Stimulated activated CD8-positive, alpha-beta memory T cell treated with anti-CD3 and anti-CD28 coated beads, Interleukin-7, amount 100 ng/mL, for 48 hours (primary cell): Measurements from ENCODE around the gene TP53BP2.
"Not testable (repeated sequence)": the region's sequence is repeated elsewhere in the genome, so short reads cannot be mapped to it uniquely, and the experiment has no call there.

Source experiments
- DNase-seq, 2 donors: peaks; one replicate each; pipeline ENCODE4 v3.0.0-alpha.2; 2020; ENCODE audit warnings: low read depth in 1 of 2; ENCODE audit errors: extremely low read depth in 1 of 2

The TP53BP2 gene

GRCh38 chr1:223832637-223832943 lies 13.2 kb downstream of the TP53BP2 start:
- DNase-seq = no peak

DNA sequence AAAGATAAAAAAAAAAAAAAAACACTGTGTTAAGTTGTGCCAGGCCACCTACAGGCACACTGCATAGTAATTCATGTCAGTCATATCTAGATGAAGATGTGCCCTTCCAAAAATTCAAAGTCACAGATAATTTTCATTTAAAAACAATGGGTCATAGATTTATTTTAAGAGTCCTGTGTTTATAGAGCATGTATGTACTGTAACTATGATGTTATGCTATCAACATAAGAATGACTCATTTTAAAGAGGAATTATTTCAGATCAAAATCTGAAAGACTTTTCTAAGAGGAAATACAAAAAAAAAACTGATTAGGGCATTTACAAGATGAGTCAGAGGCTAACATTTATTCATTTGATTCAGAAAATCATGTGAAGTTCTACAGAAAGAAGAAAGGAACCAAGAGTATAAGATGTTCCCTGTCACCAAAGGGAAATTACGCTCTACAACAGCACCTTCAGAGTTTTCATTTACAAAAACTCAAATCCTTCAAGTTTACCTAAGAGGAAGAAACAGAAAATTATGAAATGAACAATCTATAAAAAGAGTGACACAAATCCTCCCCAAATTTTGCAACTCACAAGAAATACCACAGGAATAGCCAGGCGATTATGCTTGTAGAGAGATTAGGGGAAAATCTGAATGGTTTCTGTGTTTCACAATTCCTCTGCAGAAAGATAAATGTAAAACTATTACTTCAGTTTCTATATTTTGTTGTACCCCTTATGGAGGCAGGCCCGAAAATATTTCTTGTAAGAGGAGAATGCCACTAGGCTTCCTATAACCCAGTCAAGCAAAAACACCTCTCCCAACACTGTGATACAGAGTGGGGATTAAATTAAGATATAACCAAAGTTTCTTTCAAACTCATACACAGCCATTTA lies 13.8 kb downstream of the TP53BP2 start:
- no peak for DNase-seq

DNA sequence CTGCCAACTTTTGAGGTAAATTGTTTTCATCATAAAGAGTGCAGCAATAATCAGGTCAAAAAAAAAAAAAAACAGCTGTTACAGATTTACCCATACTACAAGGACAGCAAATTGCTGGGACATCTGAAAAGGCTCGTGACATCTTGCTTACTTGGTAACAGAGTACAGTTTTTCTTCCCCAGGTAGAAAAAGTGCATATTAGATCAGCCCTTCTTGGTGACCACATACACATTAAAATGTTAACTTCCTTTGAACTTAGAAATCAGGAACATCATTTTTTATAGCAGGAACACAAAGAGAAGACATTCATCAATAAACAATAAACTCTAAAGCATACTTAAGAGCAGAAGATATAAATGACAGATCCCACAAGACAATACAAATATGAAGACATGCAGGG lies 16.1 kb downstream of the TP53BP2 start:
- no peak for DNase-seq

GRCh38 chr1:223828162-223828848 lies 17.4 kb downstream of the TP53BP2 start:
- no peak for DNase-seq

- no peak for DNase-seq
Measured at GRCh38 chr1:223827193-223827663, 18.5 kb downstream of the TP53BP2 start.

- no peak for DNase-seq
Measured at GRCh38 chr1:223825767-223826748, 19.7 kb downstream of the TP53BP2 start.

DNA sequence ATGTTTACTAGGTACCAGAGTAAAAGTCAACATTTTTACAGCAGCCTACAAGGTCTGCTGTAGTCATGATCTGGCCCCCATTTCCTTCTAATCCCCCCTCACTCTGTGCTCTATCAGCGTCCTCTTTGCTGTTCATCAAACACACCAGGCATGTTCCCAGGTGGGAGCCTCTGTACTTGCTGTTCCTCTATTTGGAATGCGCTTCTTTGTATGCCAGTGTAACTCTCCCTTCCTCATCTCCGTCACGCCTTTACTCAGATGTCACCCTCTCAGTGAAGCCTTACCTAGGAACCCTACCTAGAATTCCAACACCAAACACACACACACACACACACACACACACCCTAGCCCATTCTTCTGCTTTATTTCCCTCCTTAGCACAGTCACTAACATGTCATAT lies 21.0 kb downstream of the TP53BP2 start:
- DNase-seq = no peak

DNA sequence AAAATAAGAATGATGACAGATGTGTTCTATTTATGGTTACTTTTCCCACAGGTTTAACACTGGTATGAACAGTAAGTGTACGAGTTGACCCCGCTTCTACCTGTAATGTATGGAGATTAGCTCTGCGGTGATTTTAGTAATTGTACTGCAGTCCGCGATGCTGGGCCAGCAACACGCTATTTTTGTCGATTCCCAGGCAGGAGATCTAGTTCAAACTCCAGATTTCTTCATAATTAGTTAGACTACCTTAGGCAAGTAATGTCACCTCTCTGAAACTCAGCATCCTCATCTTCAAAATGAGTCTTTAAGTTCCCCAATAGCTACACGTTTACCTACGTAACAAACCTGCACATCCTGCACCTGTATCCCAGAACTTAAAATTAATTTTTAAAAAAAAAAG lies 21.5 kb downstream of the TP53BP2 start:
- DNase-seq = no peak

- no peak for DNase-seq
Measured at GRCh38 chr1:223820971-223821370, 24.8 kb downstream of the TP53BP2 start.

DNA sequence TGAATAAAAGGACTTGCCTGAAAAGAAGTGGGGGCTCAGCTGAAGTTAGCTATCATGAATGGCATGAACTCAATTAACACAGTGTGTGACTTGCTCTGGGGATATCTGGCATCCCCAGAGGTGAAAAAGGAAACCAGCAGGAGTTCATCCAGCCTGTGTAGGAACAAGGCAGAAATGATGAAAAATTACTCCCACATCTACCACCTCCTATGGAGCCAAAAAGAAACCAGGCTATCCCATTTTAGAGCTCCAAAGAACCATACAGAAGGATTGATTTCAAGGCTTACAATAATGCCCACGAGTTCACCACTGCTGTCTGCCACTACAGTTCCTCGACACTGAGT lies 25.3 kb downstream of the TP53BP2 start:
- DNase-seq = no peak

DNA sequence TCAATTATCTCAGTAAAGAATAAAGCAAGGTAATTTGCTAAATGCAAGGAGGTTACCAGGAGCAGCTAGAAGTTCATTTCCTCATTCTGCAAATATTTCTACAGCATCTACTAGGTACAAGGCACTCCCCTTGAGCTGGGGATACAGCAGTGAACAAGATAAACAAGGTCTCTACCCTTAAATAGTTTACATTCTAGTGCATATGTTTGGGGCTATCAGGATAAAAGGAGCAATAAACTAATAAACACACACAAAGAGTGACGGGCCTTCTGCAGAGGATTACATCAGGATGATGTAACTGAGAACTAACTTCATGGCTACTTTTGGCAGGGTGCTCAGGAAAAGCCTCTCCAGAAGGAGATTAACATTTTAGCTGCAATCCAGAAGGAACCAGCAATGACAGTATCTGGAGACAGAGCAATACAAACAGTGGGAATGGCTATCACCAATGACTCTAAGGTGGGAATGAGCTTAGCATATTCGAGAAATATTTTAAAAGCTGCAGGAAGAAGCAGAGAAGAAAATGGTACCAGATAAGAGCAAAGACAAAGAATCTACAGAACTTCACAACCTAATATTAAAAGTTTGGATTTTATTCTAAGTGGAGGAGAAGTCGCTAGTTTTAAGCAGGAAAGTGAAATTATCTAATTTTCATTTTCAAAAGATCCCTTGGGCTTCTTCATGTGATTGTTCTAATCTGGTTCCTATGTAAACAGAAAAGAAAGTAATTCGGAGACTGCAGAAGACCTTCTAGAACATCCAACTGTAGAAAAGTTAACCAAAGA lies 25.8 kb downstream of the TP53BP2 start:
- no peak for DNase-seq

DNA sequence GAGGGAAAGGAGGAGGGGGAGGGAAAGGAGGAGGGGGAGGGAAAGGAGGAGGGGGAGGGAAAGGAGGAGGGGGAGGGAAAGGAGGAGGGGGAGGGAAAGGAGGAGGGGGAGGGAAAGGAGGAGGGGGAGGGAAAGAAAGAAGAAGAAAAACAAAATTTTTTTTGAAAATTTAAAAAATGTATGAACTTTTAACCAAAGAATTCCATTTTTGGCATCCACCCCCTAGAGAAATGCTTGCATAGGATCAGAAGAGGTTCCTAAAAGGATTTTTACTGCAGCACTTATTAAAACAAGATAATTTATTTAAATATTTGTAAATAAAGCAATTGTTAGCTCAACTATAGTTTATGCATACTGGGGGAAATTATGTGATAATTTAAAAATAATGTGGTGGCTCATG lies 28.5 kb downstream of the TP53BP2 start:
- not testable (repeated sequence) for DNase-seq

GRCh38 chr1:223815865-223816264 lies 29.9 kb downstream of the TP53BP2 start:
- DNase-seq = no peak

DNA sequence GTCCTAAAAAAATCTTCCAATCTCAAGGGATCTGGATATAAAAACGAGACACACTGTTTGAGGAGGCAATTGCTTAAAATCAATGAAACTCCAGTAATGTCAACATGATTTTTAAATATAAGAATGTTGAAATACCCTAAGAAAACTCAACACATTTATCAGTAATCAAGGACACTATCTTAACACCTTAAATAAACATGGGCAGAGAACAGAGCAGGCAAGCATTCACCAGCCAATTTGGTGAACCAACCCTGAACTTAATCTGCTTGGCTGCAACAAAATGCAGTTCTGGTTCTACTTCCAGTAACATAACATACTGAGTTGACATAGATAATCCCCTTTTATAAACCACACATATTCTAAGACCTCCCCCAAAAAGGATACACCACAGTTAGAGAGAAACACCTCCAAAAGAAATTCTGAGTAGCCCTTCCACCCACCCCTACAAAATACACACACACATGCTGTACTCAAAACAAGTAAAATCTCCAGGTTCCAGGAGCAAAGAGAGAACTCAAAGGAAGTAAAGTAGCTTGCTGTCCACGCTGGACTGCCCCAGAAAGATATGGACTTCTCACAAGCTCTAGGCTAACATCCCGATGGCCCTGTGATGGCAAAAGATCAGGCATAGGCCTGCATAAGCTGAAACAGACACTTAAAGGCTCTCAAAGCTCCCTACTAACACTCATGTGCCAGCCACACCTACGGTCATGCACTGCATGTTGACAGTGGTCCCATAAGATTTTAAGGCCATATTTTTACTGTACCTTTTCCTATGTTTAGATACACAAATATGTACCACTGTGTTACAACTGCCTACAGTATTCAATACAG lies 30.5 kb downstream of the TP53BP2 start:
- DNase-seq = no peak

DNA sequence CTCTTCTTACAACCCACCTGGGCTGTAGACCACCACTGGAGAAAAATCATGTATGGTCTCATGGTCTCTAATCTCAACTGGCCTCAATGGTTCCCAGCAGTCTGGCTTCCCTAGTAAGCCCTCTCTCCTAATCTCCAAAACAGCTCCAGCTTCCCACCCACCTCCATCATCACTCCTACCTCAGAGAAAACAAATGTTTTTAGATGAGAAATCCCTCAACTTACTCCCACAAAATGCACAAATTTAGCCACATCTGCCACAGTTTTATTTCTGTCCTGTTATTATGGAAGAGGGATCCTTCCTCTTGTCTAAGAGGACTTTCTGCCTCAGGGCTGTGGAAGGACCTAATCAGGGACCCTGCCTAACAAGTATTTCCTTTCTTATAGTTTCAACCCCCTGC lies 32.1 kb downstream of the TP53BP2 start:
- DNase-seq = no peak

- no peak for DNase-seq
Measured at GRCh38 chr1:223811634-223812101, 34.1 kb downstream of the TP53BP2 start.

DNA sequence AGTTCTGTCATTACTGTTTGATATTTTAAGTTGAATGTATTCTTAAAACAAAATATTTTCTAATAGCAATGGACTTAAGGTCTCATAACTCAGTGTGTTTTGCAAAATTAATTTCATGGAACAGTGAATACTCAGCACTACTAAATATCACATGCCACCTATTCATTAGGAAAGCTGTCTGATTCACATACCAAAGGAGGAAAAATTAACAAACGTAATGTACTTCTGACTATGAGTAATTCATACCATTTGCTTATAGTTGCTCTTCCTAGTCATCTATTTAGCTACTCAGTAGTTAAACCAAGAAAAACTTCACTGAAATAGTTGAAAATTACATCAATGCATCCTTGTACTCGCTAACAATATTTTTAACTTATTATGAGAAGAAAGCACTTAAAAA lies 35.2 kb downstream of the TP53BP2 start:
- DNase-seq = no peak

DNA sequence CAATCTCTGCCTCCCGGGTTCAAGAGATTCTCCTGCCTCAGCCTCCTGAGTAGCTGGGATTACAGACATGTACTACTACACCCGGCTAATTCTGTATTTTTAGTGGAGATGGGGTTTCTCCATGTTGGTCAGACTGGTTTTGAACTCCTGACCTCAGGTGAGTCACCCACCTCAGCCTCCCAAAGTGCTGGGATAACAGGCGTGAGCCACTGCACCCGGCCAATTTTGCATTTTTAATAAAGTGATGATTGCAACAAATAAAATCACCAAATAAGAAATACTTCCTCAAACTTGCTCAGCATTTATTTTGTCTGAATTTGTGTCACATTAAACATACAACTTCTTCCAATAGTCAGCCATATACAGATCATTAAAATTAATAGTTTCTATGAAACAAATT lies 35.8 kb downstream of the TP53BP2 start:
- DNase-seq = not testable (repeated sequence)

- DNase-seq = no peak
Measured at GRCh38 chr1:223803211-223803610, 42.5 kb downstream of the TP53BP2 start.
